Measurements from ENCODE around the gene VSIG10. TPM values are rescaled to one million over a fixed set of nuclear protein-coding genes. Genes with fewer than 3 reads are reported as not detected.

The VSIG10 gene
- total RNA-seq, 1 experiment from 2014 or later: 56.2 TPM

DNA sequence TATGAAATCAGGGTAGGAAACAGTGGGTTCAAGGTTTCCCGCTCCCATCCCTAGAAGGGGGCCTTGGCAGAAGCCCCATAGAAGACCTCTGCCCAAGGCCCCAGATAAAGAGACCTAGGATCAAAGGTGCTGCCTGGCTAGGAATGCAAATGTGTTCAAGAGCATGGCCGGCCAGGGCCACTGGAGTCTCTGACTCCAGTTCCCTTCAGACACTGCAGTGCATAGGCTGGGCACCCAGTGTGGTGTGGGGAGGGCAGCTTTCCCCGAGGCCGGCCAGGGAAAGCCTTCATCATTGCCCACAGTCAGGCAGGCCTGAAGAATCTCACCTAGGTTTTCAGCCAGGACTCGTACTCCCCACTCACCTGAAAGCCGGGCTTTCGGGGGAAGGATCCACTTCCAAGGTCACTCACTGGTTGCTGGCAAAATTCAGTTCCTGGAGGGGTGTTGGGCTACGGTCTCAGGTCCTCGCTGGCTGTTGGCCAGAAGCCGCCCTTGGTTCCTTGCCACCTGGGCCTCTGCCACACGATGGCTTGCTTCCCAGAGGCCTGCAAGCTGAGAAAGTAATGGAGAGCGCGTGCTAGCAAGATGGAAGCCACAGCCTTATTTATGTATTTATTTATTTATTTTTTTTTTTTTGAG, 22.4 kb upstream of the VSIG10 start:
- Histone ChIP-seq H3K27ac (ENCODE audit: low read length) (no peak overlapping the region), H3K36me3 (ENCODE audit: control insufficient read depth, insufficient read depth, low read length) (no peaks in the 10 kb centered on the region), H3K4me1 (ENCODE audit: control insufficient read depth, insufficient read depth, low read length) (no peaks in the 10 kb centered on the region; the same call in 1 of the 2 replicates), H3K4me3 (ENCODE audit: low read depth in 2 of 2, low read length in 2 of 2) (no peak overlapping the region), H3K9me3 (ENCODE audit: control insufficient read depth, insufficient read depth, low read depth, low read length) (no peaks in the 10 kb centered on the region), H3K27me3 (ENCODE audit: control insufficient read depth, insufficient read depth, low read length) (no peaks in the 10 kb centered on the region)
- intact Hi-C loops (cut with micrococcal nuclease; ENCODE audit: unreplicated experiment): no loop called here
- no peak for DNase-seq (ENCODE audit: low read depth, low spot score)
- no TSS peak for BruUV-seq (replicated peaks)
- TF ChIP-seq, protein P1, sequence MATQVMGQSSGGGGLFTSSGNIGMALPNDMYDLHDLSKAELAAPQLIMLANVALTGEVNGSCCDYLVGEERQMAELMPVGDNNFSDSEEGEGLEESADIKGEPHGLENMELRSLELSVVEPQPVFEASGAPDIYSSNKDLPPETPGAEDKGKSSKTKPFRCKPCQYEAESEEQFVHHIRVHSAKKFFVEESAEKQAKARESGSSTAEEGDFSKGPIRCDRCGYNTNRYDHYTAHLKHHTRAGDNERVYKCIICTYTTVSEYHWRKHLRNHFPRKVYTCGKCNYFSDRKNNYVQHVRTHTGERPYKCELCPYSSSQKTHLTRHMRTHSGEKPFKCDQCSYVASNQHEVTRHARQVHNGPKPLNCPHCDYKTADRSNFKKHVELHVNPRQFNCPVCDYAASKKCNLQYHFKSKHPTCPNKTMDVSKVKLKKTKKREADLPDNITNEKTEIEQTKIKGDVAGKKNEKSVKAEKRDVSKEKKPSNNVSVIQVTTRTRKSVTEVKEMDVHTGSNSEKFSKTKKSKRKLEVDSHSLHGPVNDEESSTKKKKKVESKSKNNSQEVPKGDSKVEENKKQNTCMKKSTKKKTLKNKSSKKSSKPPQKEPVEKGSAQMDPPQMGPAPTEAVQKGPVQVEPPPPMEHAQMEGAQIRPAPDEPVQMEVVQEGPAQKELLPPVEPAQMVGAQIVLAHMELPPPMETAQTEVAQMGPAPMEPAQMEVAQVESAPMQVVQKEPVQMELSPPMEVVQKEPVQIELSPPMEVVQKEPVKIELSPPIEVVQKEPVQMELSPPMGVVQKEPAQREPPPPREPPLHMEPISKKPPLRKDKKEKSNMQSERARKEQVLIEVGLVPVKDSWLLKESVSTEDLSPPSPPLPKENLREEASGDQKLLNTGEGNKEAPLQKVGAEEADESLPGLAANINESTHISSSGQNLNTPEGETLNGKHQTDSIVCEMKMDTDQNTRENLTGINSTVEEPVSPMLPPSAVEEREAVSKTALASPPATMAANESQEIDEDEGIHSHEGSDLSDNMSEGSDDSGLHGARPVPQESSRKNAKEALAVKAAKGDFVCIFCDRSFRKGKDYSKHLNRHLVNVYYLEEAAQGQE (IDR thresholded peaks at IDR 0.05; ENCODE audit: insufficient read depth in 1 of 2, low read depth in 2 of 2, low read length in 1 of 2): no peak
- TF ChIP-seq, protein P2, sequence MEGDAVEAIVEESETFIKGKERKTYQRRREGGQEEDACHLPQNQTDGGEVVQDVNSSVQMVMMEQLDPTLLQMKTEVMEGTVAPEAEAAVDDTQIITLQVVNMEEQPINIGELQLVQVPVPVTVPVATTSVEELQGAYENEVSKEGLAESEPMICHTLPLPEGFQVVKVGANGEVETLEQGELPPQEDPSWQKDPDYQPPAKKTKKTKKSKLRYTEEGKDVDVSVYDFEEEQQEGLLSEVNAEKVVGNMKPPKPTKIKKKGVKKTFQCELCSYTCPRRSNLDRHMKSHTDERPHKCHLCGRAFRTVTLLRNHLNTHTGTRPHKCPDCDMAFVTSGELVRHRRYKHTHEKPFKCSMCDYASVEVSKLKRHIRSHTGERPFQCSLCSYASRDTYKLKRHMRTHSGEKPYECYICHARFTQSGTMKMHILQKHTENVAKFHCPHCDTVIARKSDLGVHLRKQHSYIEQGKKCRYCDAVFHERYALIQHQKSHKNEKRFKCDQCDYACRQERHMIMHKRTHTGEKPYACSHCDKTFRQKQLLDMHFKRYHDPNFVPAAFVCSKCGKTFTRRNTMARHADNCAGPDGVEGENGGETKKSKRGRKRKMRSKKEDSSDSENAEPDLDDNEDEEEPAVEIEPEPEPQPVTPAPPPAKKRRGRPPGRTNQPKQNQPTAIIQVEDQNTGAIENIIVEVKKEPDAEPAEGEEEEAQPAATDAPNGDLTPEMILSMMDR (IDR thresholded peaks at IDR 0.05): no peak
- TF ChIP-seq TCF7L2 (IDR thresholded peaks at IDR 0.05; ENCODE audit: low read depth, low read length) (no peak), POLR2AphosphoS5 (IDR thresholded peaks at IDR 0.05; ENCODE audit: low read depth, low read length) (no peak), SIN3A (IDR thresholded peaks at IDR 0.05; ENCODE audit: borderline replicate concordance, insufficient read depth, low read depth, low read length) (no peak)
- ATAC-seq: no peak
- POLR2A ChIA-PET: no interaction called here
- CTCF ChIA-PET: no interaction called here
- in situ Hi-C loops (cut with HindIII; ENCODE audit: low pct_unique_long_range_greater_than_20kb, low sequenced_read_pairs): no loop called here

DNA sequence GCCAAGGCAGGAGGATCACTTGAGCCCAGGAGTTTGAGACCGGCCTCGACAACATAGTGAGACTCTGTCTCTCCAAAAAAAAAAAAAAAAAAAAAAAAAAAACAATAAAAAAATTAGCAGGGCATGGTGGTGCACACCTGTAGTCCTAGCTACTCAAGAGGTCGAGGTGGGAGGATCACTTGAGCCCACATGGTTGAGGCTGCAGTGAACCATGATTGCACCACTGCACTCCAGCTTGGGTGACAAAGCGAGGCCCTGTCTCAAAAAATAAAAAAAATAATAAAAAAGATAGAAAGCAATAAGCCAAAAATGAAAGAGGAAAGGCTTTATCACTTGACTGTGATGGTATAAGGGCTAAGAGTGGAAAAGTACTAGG, 21.9 kb upstream of the VSIG10 start:
- ChIA-PET POLR2A (no interaction called here), CTCF (no interaction called here)
- Histone ChIP-seq H3K27ac (ENCODE audit: low read length) (no peak overlapping the region), H3K36me3 (ENCODE audit: control insufficient read depth, insufficient read depth, low read length) (no peaks in the 10 kb centered on the region), H3K27me3 (ENCODE audit: control insufficient read depth, insufficient read depth, low read length) (no peaks in the 10 kb centered on the region), H3K4me3 (ENCODE audit: low read depth in 2 of 2, low read length in 2 of 2) (no peak overlapping the region), H3K4me1 (ENCODE audit: control insufficient read depth, insufficient read depth, low read length) (no peaks in the 10 kb centered on the region; the same call in 1 of the 2 replicates), H3K9me3 (ENCODE audit: control insufficient read depth, insufficient read depth, low read depth, low read length) (no peaks in the 10 kb centered on the region)
- in situ Hi-C loops (cut with HindIII; ENCODE audit: low pct_unique_long_range_greater_than_20kb, low sequenced_read_pairs): no loop called here
- no TSS peak for BruUV-seq (replicated peaks)
- DNase-seq (ENCODE audit: low read depth, low spot score) (no peak), ATAC-seq (no peak)
- TF ChIP-seq TCF7L2 (IDR thresholded peaks at IDR 0.05; ENCODE audit: low read depth, low read length) (no peak), POLR2AphosphoS5 (IDR thresholded peaks at IDR 0.05; ENCODE audit: low read depth, low read length) (no peak), SIN3A (IDR thresholded peaks at IDR 0.05; ENCODE audit: borderline replicate concordance, insufficient read depth, low read depth, low read length) (no peak)
- TF ChIP-seq, protein P2 (IDR thresholded peaks at IDR 0.05): no peak
- TF ChIP-seq, protein P1 (IDR thresholded peaks at IDR 0.05; ENCODE audit: insufficient read depth in 1 of 2, low read depth in 2 of 2, low read length in 1 of 2): no peak
- intact Hi-C loops (cut with micrococcal nuclease; ENCODE audit: unreplicated experiment): no loop called here

All from Panc1 (cell line).